AG09309 (cell line): Measurements from ENCODE around the gene ZNF333.
"Not testable (repeated sequence)": the region's sequence is repeated elsewhere in the genome, so short reads cannot be mapped to it uniquely, and the experiment has no call there.

ENCODE experiments used
- DNase-seq: peaks from one replicate; pipeline ENCODE4 v3.0.0-alpha.2; 2010; ENCODE audit warnings: low read depth
- H3K4me3 ChIP-seq: 2 replicates; pipeline ENCODE4 v1.5.1; 2011; ENCODE audit warnings: mild to moderate bottlenecking, low read depth, low read length, moderate library complexity; ENCODE audit not compliant: control insufficient read depth
- TF ChIP-seq, protein P1 (sequence below): IDR thresholded peaks from 2 replicates; pipeline ENCODE4 v1.5.1; 2011; ENCODE audit warnings: mild to moderate bottlenecking, low read depth, low read length, inconsistent platforms; ENCODE audit not compliant: insufficient read depth, control insufficient read depth; ENCODE audit errors: missing control alignments

ZNF333 gene

DNA sequence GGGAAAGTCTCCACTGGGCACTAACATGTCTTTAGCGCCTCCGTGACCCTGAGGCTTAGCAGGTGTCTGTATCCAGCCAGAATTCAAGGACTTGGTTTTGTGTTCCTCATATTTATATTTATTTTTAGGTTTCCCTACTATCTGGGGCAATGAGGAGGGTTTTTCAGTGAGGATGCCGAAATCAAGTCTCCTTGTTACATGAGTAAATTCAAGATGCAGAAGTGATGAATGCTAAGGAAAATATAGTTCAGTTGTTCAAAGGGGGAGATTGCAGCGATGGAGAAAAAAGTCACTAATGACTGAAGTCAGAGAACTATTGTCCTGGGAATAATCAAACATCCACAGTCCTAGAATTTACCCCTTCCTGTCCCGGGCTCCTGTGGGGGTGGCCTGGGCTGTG lies 89.3 kb downstream of the ZNF333 start:
- no peak for DNase-seq
- TF ChIP-seq, protein P1, sequence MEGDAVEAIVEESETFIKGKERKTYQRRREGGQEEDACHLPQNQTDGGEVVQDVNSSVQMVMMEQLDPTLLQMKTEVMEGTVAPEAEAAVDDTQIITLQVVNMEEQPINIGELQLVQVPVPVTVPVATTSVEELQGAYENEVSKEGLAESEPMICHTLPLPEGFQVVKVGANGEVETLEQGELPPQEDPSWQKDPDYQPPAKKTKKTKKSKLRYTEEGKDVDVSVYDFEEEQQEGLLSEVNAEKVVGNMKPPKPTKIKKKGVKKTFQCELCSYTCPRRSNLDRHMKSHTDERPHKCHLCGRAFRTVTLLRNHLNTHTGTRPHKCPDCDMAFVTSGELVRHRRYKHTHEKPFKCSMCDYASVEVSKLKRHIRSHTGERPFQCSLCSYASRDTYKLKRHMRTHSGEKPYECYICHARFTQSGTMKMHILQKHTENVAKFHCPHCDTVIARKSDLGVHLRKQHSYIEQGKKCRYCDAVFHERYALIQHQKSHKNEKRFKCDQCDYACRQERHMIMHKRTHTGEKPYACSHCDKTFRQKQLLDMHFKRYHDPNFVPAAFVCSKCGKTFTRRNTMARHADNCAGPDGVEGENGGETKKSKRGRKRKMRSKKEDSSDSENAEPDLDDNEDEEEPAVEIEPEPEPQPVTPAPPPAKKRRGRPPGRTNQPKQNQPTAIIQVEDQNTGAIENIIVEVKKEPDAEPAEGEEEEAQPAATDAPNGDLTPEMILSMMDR: no peak

DNA sequence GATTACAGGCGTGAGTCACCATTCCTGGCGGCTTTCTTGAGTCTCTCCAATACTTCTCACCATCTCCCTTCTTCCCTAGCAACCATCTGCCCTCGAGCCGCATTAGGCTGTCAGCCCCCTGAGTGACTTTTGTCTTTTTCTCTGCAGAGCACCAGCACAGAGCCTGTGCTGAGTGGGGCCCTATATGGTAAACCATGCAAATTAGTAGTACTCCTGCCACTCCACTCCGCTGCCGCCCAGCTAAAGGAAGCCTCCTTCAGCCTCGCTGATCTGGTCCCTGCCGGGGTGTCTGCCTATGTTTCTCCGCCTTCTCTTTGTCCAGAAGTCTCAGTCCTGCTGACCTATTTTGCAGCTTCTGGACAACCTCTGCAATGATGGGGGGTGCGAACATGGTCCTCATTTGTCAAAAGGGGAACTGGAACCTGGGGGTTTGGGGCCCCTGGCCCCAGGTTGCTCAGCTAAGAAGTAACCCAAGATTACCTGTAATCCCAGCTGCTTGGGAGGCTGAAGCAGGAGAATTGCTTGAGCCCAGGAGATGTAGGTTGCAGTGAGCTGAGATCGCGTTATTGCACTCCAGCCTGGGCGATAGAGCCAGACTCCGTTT lies 90.9 kb downstream of the ZNF333 start:
- H3K4me3 ChIP-seq, DNase-seq: not testable (repeated sequence)

More for the DNA sequence above, 89.3 kb downstream of the ZNF333 start:
- H3K4me3 ChIP-seq: no peak overlapping the region

DNA sequence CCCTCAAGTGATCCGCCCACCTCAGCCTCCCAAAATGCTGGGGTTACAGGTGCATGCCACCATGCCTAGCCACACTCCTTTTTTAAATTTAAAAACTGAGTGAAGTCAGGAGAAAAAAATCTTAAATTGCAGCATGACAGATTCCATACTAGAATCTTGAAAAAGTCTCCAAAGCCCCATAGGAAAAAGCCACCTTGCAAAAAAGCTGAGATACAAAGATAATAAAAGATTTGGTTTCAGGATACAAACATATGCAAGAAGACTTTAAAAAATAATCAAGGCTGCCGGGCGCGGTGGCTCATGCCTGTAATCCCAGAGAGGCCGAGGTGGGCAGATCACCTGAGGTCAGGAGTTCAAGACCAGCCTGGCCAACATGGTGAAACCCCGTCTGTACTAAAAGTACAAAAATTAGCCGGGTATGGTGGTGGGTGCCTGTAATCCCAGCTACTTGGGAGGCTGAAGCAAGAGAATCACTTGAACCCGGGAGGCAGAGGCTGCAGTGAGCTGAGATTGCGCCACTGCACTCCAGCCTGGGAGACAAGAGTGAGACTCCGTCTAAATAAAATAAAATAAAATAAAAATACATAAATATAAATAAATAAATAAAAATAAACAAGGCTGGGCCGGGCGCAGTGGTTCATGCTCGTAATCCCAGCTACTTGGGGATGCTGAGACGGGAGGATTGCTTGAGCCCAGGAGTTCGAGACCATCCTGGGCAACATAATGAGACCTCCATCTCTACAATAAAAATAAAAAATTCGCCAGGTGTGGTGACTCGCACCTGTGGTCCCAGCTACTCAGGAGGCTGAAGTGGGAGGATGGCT lies 92.1 kb downstream of the ZNF333 start:
- H3K4me3 ChIP-seq, DNase-seq: not testable (repeated sequence)

DNA sequence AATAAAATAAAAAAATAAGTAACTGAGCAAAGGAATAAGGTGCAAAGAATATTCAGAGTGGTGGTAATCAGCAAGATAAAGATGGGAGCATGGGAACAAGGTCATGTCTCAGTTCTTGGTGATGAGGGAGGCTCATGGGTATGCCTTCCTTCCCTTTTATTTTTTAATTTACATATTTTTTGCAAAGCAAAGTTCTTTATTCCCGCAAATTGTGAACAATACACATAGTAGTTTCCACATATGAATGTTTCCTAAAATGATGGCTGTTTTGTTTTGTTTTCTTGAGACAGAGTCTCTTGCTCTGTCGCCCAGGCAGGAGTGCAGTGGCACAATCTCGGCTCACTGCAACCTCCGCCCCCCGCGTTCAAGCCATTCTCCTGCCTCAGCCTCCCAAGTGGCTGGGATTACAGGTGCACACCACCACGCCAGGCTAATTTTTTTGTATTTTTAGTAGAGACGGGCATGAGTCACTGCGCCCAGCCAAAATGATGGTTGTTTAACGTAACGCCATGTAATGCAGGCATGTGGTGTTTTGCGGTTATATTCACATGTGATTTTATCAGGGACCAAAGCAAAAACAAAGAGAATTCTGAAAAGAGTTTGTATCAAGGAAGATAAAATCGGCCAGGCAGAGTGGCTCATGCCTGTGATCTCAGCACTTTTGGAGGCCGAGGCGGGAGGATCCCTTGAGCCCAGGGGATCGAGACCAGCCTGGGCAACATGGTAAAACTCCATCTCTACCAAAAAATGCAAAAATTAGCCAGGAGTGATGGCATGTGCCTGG lies 93.0 kb downstream of the ZNF333 start:
- no peak overlapping the region for H3K4me3 ChIP-seq
- DNase-seq: no peak
- TF ChIP-seq, protein P1: no peak
